Measurements from ENCODE around the gene KCNH2. TPM values are rescaled to one million over a fixed set of nuclear protein-coding genes. Genes with fewer than 3 reads are reported as not detected.

Gene KCNH2
- total RNA-seq, 4 donors from 2014 or later = 0.12 to 0.56 (median 0.47) TPM

GRCh38 chr7:150964593-150965111 lies 13.5 kb downstream of the KCNH2 start:
- DNase-seq (ENCODE audit: low spot score) (no peak), ATAC-seq (ENCODE audit: low FRiP score) (no peak)
- TF ChIP-seq, protein P1, sequence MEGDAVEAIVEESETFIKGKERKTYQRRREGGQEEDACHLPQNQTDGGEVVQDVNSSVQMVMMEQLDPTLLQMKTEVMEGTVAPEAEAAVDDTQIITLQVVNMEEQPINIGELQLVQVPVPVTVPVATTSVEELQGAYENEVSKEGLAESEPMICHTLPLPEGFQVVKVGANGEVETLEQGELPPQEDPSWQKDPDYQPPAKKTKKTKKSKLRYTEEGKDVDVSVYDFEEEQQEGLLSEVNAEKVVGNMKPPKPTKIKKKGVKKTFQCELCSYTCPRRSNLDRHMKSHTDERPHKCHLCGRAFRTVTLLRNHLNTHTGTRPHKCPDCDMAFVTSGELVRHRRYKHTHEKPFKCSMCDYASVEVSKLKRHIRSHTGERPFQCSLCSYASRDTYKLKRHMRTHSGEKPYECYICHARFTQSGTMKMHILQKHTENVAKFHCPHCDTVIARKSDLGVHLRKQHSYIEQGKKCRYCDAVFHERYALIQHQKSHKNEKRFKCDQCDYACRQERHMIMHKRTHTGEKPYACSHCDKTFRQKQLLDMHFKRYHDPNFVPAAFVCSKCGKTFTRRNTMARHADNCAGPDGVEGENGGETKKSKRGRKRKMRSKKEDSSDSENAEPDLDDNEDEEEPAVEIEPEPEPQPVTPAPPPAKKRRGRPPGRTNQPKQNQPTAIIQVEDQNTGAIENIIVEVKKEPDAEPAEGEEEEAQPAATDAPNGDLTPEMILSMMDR (IDR thresholded peaks at IDR 0.05) = no peak

GRCh38 chr7:150963707-150964559 lies 14.2 kb downstream of the KCNH2 start:
- DNase-seq (ENCODE audit: low spot score) (no peak), ATAC-seq (ENCODE audit: low FRiP score) (no peak)

DNA sequence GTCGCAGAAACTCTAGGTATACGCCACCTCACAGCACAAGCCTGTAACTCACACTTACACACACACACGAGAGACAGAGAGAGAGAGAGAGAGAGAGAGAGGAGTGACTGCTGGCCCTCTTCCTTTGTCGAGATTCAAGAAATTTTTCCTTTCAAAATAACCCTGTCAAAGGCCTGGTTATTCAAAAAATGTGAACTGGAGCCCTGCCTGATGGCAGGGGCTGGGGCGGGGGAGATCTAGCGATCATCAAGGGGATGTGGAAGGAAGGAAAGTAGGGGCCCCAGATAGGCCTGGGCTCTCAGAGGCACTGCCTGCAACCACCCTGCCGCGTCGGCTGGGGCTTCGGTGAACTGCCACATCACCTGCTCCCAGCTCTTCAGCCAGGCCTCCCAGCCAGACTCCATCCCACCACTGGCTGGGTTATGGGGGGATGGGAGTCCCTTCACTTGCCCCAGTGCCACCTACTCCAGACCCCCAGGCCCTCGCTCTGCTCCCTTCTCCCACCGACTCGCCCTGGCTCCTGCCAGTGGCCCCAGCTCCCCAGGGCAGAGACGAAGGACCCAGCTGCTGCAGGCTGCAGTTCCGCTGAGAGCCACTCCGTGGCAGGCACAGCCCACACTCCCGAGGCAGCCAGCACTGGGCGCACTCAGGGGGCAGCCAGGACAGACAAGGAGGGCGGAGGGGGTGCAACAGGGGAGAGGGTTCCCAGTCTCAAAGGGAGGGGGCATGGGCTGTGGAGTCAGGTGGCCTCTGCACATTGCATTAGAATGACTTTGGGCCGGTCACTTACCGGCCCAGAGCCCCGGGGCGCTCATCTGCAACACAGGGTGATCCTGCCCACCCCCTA lies 15.3 kb downstream of the KCNH2 start:
- ATAC-seq (ENCODE audit: low FRiP score) (peak; percentile 81), DNase-seq (ENCODE audit: low spot score) (no peak)
- TF ChIP-seq, protein P1 (IDR thresholded peaks at IDR 0.05) = peak in 1 of 3 donors; percentile 57

More at GRCh38 chr7:150963707-150964559, 14.2 kb downstream of the KCNH2 start:
- TF ChIP-seq, protein P1 (IDR thresholded peaks at IDR 0.05) = no peak

- DNase-seq (ENCODE audit: low spot score) = no peak
- no peak for ATAC-seq (ENCODE audit: low FRiP score)
- TF ChIP-seq, protein P1 (IDR thresholded peaks at IDR 0.05) = no peak
These were observed 15.9 kb downstream of the KCNH2 start for GRCh38 chr7:150962290-150962552.

GRCh38 chr7:150961510-150962289 lies 16.4 kb downstream of the KCNH2 start:
- TF ChIP-seq, protein P1 (IDR thresholded peaks at IDR 0.05) = no peak
- ATAC-seq (ENCODE audit: low FRiP score) = no peak
- no peak for DNase-seq (ENCODE audit: low spot score)

Measured in omental fat pad (tissue), 4 donors.